ENCODE results near the gene PRKCI.

GRCh38 chr3:170233530-170233929 lies 11.3 kb downstream of the PRKCI start:
- TF ChIP-seq, protein P1, sequence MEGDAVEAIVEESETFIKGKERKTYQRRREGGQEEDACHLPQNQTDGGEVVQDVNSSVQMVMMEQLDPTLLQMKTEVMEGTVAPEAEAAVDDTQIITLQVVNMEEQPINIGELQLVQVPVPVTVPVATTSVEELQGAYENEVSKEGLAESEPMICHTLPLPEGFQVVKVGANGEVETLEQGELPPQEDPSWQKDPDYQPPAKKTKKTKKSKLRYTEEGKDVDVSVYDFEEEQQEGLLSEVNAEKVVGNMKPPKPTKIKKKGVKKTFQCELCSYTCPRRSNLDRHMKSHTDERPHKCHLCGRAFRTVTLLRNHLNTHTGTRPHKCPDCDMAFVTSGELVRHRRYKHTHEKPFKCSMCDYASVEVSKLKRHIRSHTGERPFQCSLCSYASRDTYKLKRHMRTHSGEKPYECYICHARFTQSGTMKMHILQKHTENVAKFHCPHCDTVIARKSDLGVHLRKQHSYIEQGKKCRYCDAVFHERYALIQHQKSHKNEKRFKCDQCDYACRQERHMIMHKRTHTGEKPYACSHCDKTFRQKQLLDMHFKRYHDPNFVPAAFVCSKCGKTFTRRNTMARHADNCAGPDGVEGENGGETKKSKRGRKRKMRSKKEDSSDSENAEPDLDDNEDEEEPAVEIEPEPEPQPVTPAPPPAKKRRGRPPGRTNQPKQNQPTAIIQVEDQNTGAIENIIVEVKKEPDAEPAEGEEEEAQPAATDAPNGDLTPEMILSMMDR (IDR thresholded peaks at IDR 0.05; ENCODE audit: low read length) = no peak
- TF ChIP-seq EZH2phosphoT487 (IDR thresholded peaks at IDR 0.05; ENCODE audit: low read length) = no peak
- no peak for TF ChIP-seq EZH2 (optimal IDR thresholded peaks at IDR 0.05; ENCODE audit: low read depth, low read length)
